CD4-positive, alpha-beta T cell treated with Interferon gamma for 1 hour (primary cell): Measurements from ENCODE around the gene SRSF6.
"Not testable (repeated sequence)": the region's sequence is repeated elsewhere in the genome, so short reads cannot be mapped to it uniquely, and the experiment has no call there.

Experiments used
- DNase-seq: peaks from one replicate; pipeline ENCODE4 v3.0.0-alpha.2; 2020

SRSF6 gene

GRCh38 chr20:43457640-43458421 is at the start of gene SRSF6:
TSS of gene SRSF6 (plus strand) at chr20:43457896. CDS start at chr20:43458034, 138 bp downstream.
- peak; percentile 89 for DNase-seq

- no peak for DNase-seq
These were observed 48.7 kb upstream of the SRSF6 start for GRCh38 chr20:43408848-43409576.

DNA sequence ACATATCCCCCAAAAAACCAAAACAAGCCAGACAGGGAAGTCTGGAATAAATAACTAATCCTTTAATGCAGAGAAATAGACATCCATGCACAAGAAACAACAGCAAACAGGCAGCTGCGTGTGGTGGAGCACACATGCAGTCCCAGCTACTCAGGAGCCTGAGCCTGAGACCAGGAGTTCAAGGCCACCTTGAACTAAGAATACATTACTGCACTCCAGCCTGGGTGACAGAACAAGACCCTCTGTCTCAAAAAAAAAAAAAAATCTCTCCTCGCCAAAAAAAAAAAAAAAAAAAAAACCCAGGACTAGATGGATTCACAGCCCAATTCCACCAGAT is 48.2 kb upstream of the SRSF6 start:
- no peak for DNase-seq

- DNase-seq, result no peak
These were observed 41.9 kb upstream of the SRSF6 start for GRCh38 chr20:43415661-43416430.

DNA sequence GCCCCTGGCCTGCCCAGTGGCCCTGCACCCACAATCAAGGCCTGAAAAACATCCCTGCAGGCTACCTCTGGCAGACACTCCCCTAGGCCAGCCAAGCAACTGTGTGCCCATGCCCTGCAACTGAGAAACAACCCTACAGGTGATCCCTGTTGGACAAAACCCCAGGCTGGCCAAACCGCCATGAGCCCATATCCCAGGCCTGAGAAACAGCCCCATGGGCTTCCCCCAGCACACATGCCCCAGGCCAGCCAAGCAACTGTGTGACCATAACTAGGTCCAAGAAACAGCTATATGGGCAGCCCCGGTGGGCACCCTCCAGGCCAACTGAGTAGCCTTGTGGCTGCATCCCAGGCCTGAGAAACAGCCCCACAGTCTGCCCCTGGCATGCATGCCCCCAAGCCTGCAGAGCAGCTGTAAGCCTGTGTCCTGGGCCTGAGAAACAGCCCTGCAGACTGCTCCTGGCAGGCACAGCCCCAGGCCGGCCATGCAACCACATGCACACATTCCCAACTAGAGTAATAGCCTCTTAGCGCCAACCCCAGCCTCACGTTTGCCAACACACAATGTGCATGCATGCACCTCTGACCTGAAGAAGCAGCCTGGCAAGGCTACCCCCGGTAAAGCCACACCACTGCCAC is 41.0 kb upstream of the SRSF6 start:
- no peak for DNase-seq

- DNase-seq, result no peak
These were observed 37.5 kb upstream of the SRSF6 start for GRCh38 chr20:43420192-43420591.

- not testable (repeated sequence) for DNase-seq
These were observed 36.8 kb upstream of the SRSF6 start for GRCh38 chr20:43420913-43421312.

- no peak for DNase-seq
These were observed 31.5 kb upstream of the SRSF6 start for GRCh38 chr20:43426172-43426571.

DNA sequence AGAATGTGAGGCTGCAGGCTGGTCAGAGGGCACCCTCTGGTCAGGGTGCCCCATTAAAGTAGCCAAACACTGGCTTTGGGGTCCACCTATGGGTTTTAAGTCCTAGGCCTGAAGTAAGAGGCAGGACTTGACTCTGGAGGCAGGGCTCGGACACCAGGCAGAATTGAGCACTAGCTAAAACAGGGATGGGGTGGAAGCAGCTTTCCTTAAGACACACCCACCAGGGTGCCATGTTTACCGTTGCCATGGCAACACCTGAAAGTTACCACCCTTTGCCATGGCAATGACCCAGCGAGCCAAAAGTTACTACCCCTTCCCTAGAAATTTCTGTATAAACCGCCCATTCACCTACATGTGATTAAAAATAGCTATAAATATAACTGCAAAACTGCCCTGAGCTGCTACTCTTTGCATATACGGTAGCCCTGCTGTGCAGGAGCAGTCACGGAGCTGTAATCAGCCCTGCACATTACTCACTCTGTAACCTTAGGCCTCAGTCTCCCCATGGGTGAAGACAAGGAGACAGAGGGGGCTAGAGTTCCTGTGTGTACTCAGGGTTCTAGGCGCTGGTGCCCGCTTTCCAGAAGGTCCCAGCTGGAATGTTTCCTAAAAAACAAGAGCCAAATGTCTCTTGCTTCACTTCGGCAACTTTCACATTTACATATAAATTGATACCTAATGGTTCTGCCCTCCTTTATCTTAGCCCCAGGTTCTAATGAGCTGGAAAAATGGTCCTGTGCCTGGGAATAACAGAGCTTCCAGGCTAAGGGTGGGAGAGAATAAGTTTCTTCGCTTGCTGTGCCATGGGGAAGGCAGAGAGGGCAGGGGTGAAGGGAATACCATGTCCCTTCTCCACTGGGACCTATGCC is 27.2 kb upstream of the SRSF6 start:
- no peak for DNase-seq

GRCh38 chr20:43431134-43431519 is 26.6 kb upstream of the SRSF6 start:
- DNase-seq, result no peak

DNA sequence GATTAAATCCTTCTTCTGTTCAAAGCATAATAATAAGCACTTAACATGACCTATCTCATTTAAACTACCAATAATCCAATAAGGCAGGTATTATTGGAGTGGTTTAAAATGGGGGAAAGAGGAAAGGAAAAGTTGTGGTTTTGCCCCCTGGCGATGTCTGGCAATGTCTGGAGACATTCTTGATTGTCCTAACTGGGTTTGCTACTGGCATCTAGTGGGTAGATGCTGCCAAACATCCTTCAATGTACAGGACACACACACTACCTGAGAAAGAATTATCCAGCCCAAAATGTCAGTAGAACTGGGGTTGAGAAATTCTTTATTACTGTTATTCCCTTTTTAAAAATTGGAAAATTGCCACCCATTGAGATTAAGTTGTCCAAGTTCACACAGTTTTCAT is 25.2 kb upstream of the SRSF6 start:
- no peak for DNase-seq

- DNase-seq, result no peak
These were observed 24.3 kb upstream of the SRSF6 start for GRCh38 chr20:43433250-43433854.

DNA sequence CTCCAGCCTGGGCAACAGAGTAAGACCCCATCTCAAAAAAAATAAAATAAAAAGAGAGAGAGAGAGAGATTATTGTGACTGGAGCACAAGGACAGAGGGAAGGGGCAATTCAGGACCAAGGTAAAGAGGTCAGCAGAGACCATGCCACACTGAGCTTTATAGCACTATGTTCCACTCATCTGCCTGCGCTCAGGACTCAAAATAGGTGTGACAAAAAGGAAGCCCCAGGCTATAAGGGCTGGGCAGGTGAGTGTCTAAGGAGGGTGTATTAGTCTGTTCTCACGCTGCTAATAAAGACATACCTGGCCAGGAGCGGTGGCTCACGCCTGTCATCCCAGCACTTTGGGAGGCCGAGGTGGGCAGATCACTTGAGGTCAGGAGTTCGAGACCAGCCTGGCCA is 23.1 kb upstream of the SRSF6 start:
- DNase-seq, result no peak

GRCh38 chr20:43438578-43439316 is 18.9 kb upstream of the SRSF6 start:
- no peak for DNase-seq

- no peak for DNase-seq
These were observed 17.2 kb upstream of the SRSF6 start for GRCh38 chr20:43440531-43440930.

DNA sequence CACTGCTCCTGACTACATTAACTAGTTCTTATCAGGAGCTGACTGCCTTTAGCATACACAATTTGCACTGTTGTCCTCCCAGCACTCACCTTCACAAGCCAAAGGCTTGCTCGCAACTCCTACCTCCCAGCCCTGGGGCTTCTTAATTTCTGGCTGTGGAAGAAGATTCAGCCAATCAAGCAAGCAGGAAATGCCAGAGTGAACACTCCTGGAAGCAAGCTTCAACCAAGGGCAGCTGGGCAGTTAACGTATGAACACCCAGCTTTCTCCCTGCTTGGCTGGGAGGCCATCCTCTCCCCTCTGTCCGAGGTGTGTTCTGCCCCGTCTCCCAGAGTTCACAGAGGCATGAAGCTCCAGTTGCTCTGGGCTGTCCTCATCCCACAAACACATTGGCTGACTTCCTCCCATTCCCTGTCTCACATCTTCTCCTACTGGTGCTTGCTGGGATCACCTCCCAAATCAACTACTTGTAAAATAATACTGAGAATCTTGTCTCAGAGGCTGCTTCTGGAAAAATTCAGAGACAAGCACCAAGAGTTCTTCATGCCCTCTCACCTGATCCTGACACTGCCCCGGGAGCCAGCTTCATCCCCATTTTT is 15.3 kb upstream of the SRSF6 start:
- DNase-seq, result no peak

DNA sequence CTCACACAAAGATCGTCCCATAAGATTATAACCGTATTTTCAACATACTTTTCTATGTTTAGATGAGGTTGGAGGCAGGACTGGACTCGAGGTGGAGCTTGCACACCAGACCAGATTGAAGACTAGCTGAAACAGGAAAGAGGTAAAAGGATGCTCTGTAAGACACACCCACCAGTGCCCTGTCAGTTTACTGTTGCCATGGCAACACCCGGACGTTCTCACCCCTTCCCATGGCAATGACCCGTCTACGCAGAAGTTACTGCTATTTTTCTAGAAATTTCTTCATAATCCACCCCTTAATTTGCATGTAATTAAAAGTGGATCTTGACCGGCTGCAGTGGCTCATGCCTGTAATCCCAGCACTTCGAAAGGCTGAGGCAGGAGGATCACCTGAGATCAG is 13.6 kb upstream of the SRSF6 start:
- DNase-seq, result no peak

GRCh38 chr20:43446361-43446879 is 11.3 kb upstream of the SRSF6 start:
- DNase-seq, result no peak

- not testable (repeated sequence) for DNase-seq
These were observed 9.3 kb upstream of the SRSF6 start for GRCh38 chr20:43448431-43448747.

- DNase-seq, result peak; percentile 28
These were observed 8.8 kb upstream of the SRSF6 start for GRCh38 chr20:43448748-43449535.
